Fibroblast of villous mesenchyme (primary cell): Measurements from ENCODE around the gene NUMB. TPM values are rescaled to one million over a fixed set of nuclear protein-coding genes. Genes with fewer than 3 reads are reported as not detected.

Source experiments
- DNase-seq: peaks from one replicate; pipeline ENCODE4 v3.0.0-alpha.2; 2010; ENCODE audit warnings: low read depth
- H3K4me3 ChIP-seq: 2 replicates; pipeline ENCODE4 v1.5.1; 2011; ENCODE audit warnings: low read depth, mild to moderate bottlenecking, low read length
- CTCF ChIP-seq: IDR thresholded peaks from 2 replicates; pipeline ENCODE4 v1.5.1; 2012; ENCODE audit warnings: low read depth, mild to moderate bottlenecking, low read length; ENCODE audit not compliant: insufficient read depth
- total RNA-seq: library from RNA; depleted of rRNA; stranded (reverse); fragments of >200 nt; gene quantifications from 2 replicates; pipeline ENCODE4 v1.2.3, GENCODE V29; 2012

Gene NUMB
- total RNA-seq, 1 donor = 35.4 TPM

DNA sequence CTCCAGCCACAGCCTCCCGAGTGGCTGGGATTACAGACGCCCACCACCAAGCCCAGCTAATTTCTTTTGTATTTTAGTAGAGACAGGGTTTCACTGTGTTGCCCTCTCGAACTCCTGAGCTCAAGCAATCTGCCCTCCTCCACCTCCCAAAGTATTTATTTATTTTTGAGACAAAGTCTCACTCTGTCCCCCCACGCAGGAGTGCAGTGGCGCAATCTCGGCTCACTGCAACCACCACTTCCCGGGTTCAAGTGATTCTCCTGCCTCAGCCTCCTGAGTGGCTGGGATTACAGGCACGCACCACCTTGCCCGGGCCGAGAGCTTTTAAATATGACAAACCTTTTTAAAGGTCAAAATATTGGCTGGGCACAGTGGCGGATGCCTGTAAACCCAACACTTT lies 14.6 kb downstream of the NUMB start:
- no peak overlapping the region for H3K4me3 ChIP-seq
- no peak for DNase-seq
- TF ChIP-seq CTCF = no peak

DNA sequence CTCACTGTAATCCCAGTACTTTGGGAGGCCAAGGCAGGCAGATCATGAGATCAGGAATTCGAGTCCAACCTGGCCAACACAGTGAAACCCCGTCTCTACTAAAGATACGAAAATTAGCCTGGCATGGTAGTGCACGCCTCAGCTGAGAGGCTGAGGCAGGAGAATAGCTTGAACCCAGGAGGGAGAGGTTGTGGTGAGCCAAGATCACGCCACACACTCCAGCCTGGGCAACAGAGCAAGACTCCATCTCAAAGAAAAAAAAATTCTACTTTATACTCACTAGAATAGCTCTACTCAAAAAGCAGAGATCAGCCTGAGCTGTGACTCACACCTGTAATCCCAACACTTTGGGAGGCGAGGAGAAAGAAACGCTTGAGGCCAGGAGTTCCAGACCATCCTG lies 17.1 kb downstream of the NUMB start:
- no peak overlapping the region for H3K4me3 ChIP-seq
- TF ChIP-seq CTCF = no peak
- no peak for DNase-seq

DNA sequence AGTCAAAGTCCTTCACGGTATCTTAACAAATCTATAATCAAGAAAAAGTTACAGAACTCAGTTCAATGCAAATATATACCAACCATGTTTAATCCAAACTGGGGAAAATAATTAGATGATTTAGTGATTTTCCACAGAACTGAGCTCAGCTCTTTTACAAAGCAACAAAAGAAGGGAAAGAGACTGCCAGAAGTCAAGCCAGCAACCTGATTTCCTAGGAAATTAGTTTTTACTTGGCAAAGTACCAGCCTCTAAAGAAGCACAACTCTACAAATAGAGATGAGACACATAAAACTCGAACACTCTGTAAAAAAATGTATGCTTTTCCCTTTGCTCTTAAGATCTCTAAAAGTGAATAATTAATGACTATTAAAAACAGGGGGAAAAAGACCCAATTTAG lies 19.4 kb downstream of the NUMB start:
- no peak overlapping the region for H3K4me3 ChIP-seq
- no peak for TF ChIP-seq CTCF
- no peak for DNase-seq

DNA sequence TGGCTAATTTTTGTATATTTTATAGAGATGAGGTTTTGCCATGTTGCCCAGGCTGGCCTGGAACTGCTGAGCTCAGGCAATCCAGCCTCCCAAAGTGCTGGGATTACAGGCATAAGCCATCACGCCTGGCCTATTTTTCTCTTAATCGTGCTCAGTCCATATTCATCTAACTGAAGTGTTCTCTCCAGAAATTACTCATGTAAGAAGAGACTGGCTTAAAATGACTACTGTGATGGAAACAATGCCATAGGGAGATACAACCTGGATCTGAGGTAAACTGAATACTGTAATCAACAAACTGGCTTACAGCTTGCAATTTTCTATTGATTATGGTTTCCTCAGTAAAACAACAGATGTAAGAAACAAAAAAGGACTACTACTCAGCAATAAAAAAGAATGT lies 21.1 kb downstream of the NUMB start:
- no peak overlapping the region for H3K4me3 ChIP-seq
- no peak for DNase-seq
- TF ChIP-seq CTCF = no peak

DNA sequence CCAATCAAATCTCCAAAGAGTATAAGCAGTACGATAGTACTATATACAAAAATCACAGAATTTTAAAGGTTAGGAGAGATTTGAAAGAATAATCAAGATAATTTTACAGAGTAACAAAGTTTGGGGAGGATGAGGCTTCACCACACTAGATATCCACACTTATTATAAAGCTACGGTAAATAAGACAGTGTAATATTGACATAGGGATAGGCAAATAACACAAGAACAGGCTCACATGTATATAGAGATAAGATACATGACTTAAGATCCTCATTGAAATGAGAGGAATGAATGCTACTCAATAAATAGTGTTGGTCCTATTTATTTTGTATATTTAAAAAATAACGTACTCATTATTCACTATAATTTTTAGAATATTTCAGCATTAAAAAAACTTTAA lies 26.2 kb downstream of the NUMB start:
- H3K4me3 ChIP-seq = no peak overlapping the region
- TF ChIP-seq CTCF = no peak
- DNase-seq = no peak

GRCh38 chr14:73428353-73428824 lies 30.0 kb downstream of the NUMB start:
- peak; percentile 44 for DNase-seq
- no peak for TF ChIP-seq CTCF

DNA sequence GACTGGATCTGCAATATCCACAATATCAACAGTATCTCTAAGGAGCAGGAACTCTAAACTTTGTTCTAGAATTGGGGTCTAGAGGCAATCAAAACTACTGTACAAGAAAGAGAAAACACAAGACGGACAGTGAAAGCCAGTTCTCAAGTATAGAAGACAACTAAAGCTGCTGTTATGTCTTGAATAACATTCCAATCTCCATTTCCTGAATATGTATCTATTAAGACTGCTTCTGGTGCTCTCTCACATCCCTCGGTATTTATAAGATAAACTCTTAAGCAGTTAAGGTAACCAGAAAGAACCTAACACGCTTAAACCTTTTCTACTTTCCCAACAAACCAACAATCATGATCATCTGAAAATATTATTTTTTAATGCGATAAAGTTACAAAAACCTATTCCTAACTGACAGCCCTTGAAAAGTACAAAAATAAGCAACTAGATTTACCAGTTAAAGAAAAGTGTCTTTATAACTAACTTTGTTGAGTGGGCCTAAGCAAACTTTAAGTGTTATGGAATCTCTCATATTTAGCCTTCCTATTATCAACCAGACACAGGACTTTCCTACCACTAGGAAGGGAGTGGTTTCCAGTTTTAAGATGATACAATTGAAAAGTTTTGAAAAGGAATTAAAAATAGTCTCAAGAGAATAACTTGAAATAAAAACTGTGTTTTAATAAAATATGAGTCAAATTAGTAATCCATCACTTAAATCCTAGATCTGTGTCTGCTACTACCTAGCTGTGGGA lies 30.7 kb downstream of the NUMB start:
- no peak overlapping the region for H3K4me3 ChIP-seq
- DNase-seq = no peak
- no peak for TF ChIP-seq CTCF

More at GRCh38 chr14:73428353-73428824, 30.0 kb downstream of the NUMB start:
- H3K4me3 ChIP-seq = no peak overlapping the region
